MG63 (cell line): Measurements from ENCODE around the gene PXN. TPM values are rescaled to one million over a fixed set of nuclear protein-coding genes. Genes with fewer than 3 reads are reported as not detected.
"Not testable (repeated sequence)": the region's sequence is repeated elsewhere in the genome, so short reads cannot be mapped to it uniquely, and the experiment has no call there.

Experiments used
- DNase-seq: peaks from one replicate; pipeline ENCODE4 v3.0.0-alpha.2; 2020
- H3K27me3 ChIP-seq: fragments of 250-450 bp; sonication (Bioruptor Pico); 2 replicates; pipeline ENCODE4 v1.5.1; 2020; ENCODE audit warnings: mild to moderate bottlenecking, moderate library complexity
- H3K36me3 ChIP-seq: fragments of 250-450 bp; sonication (Bioruptor Pico); 2 replicates; pipeline ENCODE4 v1.5.1; 2020; ENCODE audit warnings: mild to moderate bottlenecking, moderate library complexity
- H3K4me3 ChIP-seq: fragments of 250-450 bp; sonication (Bioruptor Pico); 2 replicates; pipeline ENCODE4 v1.5.1; 2020; ENCODE audit warnings: mild to moderate bottlenecking, moderate library complexity
- H3K9me3 ChIP-seq: fragments of 250-450 bp; sonication (Bioruptor Pico); 2 replicates; pipeline ENCODE4 v1.5.1; 2020; ENCODE audit warnings: mild to moderate bottlenecking, moderate library complexity
- total RNA-seq: library from RNA; depleted of rRNA; stranded (reverse); fragments of >200 nt; shearing (Covaris generic); gene quantifications from 2 replicates; pipeline ENCODE4 v1.2.3, GENCODE V29; 2014; ENCODE audit warnings: low replicate concordance

PXN gene
- total RNA-seq, 1 experiment from 2014 or later, result 11.5 TPM

DNA sequence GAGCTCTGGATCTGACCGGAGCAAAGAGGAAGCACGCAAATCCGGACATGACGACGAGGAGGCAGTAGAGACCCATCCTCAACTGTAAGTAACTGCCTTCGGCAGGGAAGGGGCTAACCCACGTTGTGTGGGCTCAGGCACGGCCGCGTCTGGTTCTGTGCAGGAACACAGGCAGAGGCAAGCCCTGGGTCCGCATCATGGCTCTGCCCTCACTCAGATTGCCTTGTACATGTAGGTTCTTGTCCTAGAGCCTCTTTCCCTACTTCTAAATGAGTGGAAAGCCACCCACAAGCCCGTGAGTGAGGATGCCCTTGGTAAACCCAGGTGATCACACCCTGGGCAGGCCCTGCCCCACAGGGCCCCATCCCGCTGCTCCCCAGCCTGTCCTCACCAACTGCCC lies 55.7 kb downstream of the PXN start:
- DNase-seq, result no peak
- Histone ChIP-seq H3K27me3 (no peaks in the 10 kb centered on the region), H3K36me3 (peaks cover 50% of the 10 kb centered on the region), H3K9me3 (no peaks in the 10 kb centered on the region), H3K4me3 (no peak overlapping the region)

DNA sequence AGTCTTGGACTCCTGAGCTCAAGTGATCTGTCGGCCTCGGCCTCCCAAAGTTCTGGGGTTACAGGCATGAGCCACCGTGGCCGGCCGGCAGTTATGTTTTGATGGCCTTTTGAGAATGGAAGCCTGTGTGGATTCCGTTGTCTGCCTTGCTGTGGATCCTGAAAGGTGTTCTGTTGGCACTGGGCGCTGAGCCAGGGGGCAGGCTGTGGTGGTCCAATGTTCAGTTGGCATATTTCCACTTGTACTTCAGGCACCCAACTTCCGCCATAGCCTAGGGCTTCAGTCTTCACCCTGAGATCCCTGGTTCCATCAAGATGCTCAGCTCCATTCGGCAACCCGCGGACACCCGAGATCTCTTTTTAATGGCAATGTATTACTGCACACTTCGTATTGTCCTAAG lies 58.3 kb downstream of the PXN start:
- no peaks in the 10 kb centered on the region for H3K27me3 ChIP-seq
- DNase-seq, result no peak
- H3K4me3 ChIP-seq, result no peak overlapping the region
- peaks cover 30% of the 10 kb centered on the region for H3K36me3 ChIP-seq
- H3K9me3 ChIP-seq, result no peaks in the 10 kb centered on the region

DNA sequence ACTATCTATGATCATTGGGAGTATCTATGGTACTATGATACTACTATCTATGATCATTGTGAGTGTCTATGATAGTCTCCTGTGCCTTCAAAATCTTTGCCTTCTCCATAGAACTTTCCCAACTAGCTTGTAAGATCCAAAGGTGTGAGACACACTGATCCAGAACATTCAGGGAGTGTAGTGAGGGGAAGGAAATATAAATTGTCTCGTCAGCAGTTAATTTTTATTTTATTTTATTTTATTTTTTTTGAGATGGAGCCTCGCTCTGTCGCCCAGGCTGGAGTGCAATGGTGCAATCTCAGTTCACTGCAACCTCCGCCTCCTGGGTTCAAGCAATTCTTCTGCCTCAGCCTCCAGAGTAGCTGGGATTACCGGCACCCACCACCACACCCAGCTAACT lies 58.7 kb downstream of the PXN start:
- not testable (repeated sequence) for H3K27me3 ChIP-seq, H3K4me3 ChIP-seq, DNase-seq, H3K9me3 ChIP-seq
- peaks cover 25% of the 10 kb centered on the region for H3K36me3 ChIP-seq

DNA sequence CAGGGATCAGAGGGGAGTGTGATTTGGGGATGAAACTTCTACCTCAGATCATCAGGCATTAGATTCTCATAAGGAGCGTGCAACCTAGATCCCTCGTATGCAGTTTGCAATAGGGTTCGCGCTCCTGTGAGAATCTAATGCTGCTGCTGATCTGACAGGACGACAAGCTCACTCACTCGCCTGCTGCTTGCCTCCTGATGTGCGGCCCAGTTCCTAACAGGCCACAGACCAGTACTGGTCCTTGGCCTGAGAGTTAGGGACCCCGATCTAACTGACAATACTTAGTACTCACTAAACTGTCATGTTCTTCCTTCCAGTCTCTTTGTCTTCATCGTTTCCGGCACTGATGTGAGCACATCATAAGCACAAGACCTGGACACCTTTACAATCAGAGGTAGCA lies 59.3 kb downstream of the PXN start:
- DNase-seq, result no peak
- no peaks in the 10 kb centered on the region for H3K27me3 ChIP-seq
- no peak overlapping the region for H3K4me3 ChIP-seq
- H3K9me3 ChIP-seq, result no peaks in the 10 kb centered on the region
- peaks cover 22% of the 10 kb centered on the region for H3K36me3 ChIP-seq

- no peak for DNase-seq
- Histone ChIP-seq H3K4me3 (no peak overlapping the region), H3K9me3 (no peaks in the 10 kb centered on the region), H3K36me3 (peaks cover 26% of the 10 kb centered on the region), H3K27me3 (no peaks in the 10 kb centered on the region)
These were observed 61.4 kb downstream of the PXN start for GRCh38 chr12:120204171-120204570.

DNA sequence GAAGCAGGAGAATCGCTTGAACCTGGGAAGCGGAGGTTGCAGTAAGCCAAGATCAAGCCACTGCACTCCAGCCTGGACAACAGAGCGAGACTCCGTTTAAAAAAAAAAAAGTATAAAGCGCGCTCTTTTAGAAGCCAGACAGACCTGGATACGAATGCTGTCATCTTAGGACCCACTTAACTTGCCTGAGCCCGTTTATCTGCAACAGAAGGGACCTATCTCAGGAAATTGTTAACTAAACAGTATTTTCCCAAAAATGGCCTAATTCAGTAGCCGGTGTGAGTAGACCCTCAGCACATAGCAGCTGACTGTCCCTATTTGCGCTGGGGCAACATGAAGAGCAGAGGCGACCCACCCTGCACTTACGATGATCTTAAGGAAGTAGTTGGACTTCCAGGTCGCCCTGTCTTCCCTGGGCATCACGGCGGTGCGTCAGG lies 65.1 kb downstream of the PXN start:
- H3K4me3 ChIP-seq, result peak overlapping the region; percentile 100
- no peak for DNase-seq
- no peaks in the 10 kb centered on the region for H3K9me3 ChIP-seq
- no peaks in the 10 kb centered on the region for H3K27me3 ChIP-seq
- peaks cover 54% of the 10 kb centered on the region for H3K36me3 ChIP-seq

DNA sequence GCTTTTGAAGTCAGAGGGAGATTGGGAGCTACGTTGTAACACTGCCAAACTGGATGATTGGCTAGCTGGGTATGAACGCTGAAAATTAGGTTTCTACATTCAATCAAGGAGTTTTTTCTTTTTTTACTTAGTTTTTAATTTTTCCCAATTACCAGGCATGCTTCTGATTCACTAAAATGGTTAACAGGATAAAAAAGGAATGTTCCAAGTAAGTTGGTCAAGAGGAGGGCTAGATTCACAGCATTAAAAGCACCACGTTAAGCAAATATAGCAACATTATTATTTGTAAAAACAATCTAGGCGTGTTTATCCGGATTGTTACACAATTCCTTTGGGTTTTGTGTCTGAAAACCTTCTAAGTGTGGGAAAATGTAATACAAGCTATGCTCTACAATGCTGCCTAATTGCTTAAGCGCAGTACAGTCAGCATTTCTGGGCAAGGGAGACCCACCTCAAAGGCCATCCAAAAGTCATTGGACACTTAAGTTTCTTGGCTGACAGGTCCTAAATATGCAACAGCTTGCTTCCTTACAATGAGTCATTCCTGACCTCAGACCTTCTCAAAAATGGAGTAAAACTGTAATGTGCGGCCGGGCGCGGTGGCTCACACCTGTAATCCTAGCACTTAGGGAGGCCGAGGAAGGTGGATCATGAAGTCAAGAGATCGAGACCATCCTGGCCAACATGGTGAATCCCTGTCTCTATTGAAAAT lies 65.8 kb downstream of the PXN start:
- no peaks in the 10 kb centered on the region for H3K27me3 ChIP-seq
- peaks cover 59% of the 10 kb centered on the region for H3K36me3 ChIP-seq
- peak; percentile 75 for DNase-seq
- no peaks in the 10 kb centered on the region for H3K9me3 ChIP-seq
- peak overlapping the region; percentile 100 for H3K4me3 ChIP-seq

- peaks cover 63% of the 10 kb centered on the region for H3K36me3 ChIP-seq
- no peaks in the 10 kb centered on the region for H3K27me3 ChIP-seq
- peak overlapping the region; percentile 100 for H3K4me3 ChIP-seq
- H3K9me3 ChIP-seq, result no peaks in the 10 kb centered on the region
- DNase-seq, result no peak
These were observed 66.5 kb downstream of the PXN start for GRCh38 chr12:120199025-120199424.

GRCh38 chr12:120197542-120197887 lies 68.0 kb downstream of the PXN start:
- Histone ChIP-seq H3K36me3 (peaks cover 64% of the 10 kb centered on the region), H3K9me3 (no peaks in the 10 kb centered on the region), H3K4me3 (peak overlapping the region; percentile 100), H3K27me3 (no peaks in the 10 kb centered on the region)
- no peak for DNase-seq

- not testable (repeated sequence) for DNase-seq, H3K27me3 ChIP-seq, H3K9me3 ChIP-seq
- Histone ChIP-seq H3K36me3 (peaks cover 69% of the 10 kb centered on the region), H3K4me3 (peak overlapping the region; percentile 100)
These were observed 68.6 kb downstream of the PXN start for GRCh38 chr12:120196817-120197541.

- DNase-seq, result no peak
- Histone ChIP-seq H3K36me3 (peaks cover 75% of the 10 kb centered on the region), H3K4me3 (peak overlapping the region; percentile 98; the same call in 1 of the 2 replicates), H3K9me3 (no peaks in the 10 kb centered on the region), H3K27me3 (no peaks in the 10 kb centered on the region)
These were observed 69.2 kb downstream of the PXN start for GRCh38 chr12:120196363-120196762.

- Histone ChIP-seq H3K36me3 (peaks cover 74% of the 10 kb centered on the region), H3K4me3 (peak within 1 kb of the TSS; percentile 98), H3K9me3 (no peaks in the 10 kb centered on the region), H3K27me3 (no peaks in the 10 kb centered on the region)
- peak; percentile 87 for DNase-seq
These were observed 70.8 kb downstream of the PXN start, which contains the start of gene GCN1 for GRCh38 chr12:120194534-120195395. Gene GCN1 (minus strand): TSS chr12:120194715. CDS start chr12:120194697, 18 bp downstream.

GRCh38 chr12:120194226-120194533 lies 71.3 kb downstream of the PXN start:
- Histone ChIP-seq H3K36me3 (peaks cover 73% of the 10 kb centered on the region), H3K9me3 (no peaks in the 10 kb centered on the region), H3K4me3 (peak overlapping the region; percentile 98), H3K27me3 (no peaks in the 10 kb centered on the region)
- DNase-seq, result no peak

GRCh38 chr12:120193286-120193685 lies 72.2 kb downstream of the PXN start:
- peaks cover 72% of the 10 kb centered on the region for H3K36me3 ChIP-seq
- not testable (repeated sequence) for DNase-seq, H3K27me3 ChIP-seq, H3K9me3 ChIP-seq
- H3K4me3 ChIP-seq, result peak overlapping the region; percentile 98

DNA sequence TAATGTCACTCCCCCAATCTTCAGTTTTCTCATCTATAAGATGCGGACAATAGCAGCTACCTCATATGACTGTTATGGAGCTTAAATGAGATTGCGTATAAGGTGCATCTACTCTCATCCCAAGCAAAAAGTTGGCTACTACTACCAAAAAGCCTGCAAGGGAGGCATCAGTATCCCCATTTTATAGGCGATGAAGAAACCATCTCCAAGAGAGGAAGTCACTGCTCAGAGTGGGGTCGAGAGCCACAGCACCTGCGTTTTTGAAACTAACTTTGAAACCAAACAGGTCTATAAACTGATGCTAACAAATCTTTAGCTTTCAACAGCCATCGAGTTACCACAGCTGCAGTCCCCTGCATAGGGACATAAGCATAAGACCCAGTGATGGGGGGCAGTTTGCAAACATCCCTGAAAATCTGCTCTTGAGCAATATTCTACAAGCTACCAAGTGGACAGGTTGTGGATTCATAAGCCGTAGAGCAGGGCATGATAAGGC lies 74.5 kb downstream of the PXN start:
- H3K9me3 ChIP-seq, result no peaks in the 10 kb centered on the region
- peaks cover 68% of the 10 kb centered on the region for H3K36me3 ChIP-seq
- H3K27me3 ChIP-seq, result no peaks in the 10 kb centered on the region
- no peak for DNase-seq
- no peak overlapping the region for H3K4me3 ChIP-seq

DNA sequence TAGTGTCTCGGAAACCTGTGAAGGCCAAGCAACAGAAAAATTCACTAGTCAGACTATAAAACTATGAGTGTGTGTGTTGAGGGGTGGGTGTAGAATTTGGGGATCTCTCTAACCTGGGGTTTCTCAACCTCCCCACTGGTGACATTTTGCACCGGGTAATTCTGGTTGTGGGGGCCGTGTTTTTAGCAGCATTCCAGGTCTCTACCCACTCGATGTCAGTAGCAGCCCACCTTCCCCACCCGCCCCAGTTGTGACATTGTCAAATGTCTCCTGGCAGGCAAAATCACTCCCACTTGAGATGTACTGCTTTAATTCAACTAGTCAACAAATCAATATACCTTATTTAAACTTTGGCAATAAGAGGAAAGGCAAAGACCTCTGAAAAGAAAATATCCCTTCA lies 75.1 kb downstream of the PXN start:
- H3K9me3 ChIP-seq, result no peaks in the 10 kb centered on the region
- H3K36me3 ChIP-seq, result peaks cover 69% of the 10 kb centered on the region
- DNase-seq, result no peak
- H3K4me3 ChIP-seq, result no peak overlapping the region
- no peaks in the 10 kb centered on the region for H3K27me3 ChIP-seq

DNA sequence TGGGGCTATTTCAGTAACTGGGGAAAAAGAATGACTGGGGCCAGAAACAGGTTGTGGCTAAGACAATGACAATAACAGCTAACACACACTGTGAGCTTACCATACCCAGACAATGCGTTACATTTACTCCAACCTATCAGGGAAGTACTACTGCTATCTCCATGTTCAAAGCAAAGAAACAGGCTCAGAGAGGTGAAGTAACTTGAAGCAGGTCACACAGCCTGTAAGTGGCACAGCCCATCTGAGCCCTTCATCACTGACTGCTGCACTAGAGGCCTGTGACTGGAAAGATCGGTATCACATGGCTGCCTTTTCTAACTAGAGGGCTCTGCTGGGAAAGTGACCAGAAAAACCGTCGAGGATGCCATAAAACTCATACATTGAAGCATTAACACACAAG lies 78.9 kb downstream of the PXN start:
- Histone ChIP-seq H3K27me3 (no peaks in the 10 kb centered on the region), H3K36me3 (peaks cover 84% of the 10 kb centered on the region), H3K9me3 (no peaks in the 10 kb centered on the region), H3K4me3 (no peak overlapping the region)
- DNase-seq, result no peak
